ENCODE results near the gene SPATS2L. TPM values are rescaled to one million over a fixed set of nuclear protein-coding genes. Genes with fewer than 3 reads are reported as not detected.

SPATS2L gene
- total and polyA plus RNA-seq, 2 of the 13 experiments (the other 11 are each of a cell fraction or from before 2014, with no cell fraction given) = 154 to 212 TPM

DNA sequence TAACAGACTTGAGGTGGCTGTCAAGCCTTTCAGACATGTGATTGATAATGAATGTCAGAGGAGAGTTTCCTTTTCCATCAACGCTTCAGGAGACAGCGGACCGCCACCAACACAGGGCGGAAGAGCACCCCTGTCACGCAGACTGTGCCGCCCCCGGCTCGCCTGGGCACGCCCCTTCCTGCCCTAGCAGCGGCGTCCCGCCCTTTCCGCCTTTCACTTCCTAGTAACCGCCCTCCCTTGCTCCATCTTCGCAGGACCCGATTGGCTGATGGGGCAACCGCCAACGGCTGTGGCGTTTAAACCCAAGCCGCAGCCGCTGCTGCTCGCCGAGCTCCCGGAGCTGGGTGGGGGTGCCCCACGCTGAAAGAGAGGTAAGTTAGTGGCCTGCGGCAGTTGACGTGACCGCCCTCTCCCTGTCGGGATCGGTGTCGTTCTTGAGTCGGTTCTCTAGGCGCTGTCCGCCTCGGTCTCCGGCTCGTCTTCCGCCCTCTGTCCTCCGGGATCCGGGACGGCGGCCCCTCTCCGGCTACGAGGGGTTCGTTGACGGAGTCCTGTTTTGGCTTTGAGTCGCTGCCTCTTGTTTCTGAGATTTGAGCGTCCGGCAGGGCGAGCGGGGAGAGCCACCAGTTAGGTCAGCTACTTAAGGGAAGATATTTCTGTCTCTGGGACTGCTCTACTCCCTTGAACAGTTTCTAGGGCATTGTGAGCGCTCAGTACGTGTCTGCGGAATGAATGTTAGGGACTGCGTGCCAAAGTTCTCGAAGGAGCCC, 219.6 kb downstream of the SPATS2L start, which contains the start of gene SGO2 (continued):
- TF ChIP-seq, protein P1, sequence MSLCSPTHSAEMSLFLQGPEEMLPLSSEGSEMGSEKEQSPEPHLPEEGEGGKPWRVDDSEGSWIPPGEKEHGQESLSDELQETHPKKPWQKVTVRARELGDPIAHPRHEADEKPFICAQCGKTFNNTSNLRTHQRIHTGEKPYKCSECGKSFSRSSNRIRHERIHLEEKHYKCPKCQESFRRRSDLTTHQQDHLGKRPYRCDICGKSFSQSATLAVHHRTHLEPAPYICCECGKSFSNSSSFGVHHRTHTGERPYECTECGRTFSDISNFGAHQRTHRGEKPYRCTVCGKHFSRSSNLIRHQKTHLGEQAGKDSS (CRISPR knock-in tag; IDR thresholded peaks at IDR 0.05; ENCODE audit: borderline replicate concordance, low read depth) = peak; percentile 65
- TF ChIP-seq BORCS8-MEF2B (CRISPR knock-in tag; IDR thresholded peaks at IDR 0.05) = peak; percentile 99
- TF ChIP-seq, protein P2, sequence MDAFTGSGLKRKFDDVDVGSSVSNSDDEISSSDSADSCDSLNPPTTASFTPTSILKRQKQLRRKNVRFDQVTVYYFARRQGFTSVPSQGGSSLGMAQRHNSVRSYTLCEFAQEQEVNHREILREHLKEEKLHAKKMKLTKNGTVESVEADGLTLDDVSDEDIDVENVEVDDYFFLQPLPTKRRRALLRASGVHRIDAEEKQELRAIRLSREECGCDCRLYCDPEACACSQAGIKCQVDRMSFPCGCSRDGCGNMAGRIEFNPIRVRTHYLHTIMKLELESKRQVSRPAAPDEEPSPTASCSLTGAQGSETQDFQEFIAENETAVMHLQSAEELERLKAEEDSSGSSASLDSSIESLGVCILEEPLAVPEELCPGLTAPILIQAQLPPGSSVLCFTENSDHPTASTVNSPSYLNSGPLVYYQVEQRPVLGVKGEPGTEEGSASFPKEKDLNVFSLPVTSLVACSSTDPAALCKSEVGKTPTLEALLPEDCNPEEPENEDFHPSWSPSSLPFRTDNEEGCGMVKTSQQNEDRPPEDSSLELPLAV (CRISPR knock-in tag; conservative IDR thresholded peaks at IDR 0.05; ENCODE audit: low read depth) = no peak
- TF ChIP-seq, protein P3, sequence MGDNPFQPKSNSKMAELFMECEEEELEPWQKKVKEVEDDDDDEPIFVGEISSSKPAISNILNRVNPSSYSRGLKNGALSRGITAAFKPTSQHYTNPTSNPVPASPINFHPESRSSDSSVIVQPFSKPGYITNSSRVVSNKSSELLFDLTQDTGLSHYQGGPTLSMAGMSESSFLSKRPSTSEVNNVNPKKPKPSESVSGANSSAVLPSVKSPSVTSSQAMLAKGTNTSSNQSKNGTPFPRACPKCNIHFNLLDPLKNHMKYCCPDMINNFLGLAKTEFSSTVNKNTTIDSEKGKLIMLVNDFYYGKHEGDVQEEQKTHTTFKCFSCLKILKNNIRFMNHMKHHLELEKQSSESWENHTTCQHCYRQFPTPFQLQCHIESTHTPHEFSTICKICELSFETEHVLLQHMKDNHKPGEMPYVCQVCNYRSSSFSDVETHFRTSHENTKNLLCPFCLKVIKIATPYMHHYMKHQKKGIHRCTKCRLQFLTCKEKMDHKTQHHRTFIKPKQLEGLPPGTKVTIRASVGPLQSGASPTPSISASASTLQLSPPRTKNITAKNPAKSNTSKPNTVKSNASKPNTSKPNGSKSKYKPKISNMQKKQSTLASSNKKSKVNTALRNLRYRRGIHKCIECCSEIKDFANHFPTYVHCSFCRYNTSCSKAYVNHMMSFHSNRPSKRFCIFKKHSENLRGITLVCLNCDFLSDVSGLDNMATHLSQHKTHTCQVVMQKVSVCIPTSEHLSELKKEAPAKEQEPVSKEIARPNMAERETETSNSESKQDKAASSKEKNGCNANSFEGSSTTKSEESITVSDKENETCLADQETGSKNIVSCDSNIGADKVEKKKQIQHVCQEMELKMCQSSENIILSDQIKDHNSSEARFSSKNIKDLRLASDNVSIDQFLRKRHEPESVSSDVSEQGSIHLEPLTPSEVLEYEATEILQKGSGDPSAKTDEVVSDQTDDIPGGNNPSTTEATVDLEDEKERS (CRISPR knock-in tag; IDR thresholded peaks at IDR 0.05) = peak; percentile 95
- no peak for TF ChIP-seq MED8 (CRISPR knock-in tag; IDR thresholded peaks at IDR 0.05; ENCODE audit: insufficient replicate concordance)
- TF ChIP-seq ZMYM2 (CRISPR knock-in tag; IDR thresholded peaks at IDR 0.05) = peak; percentile 46; the same call in 1 of the 2 replicates
- peak; percentile 97 for TF ChIP-seq ARNT2 (CRISPR knock-in tag; IDR thresholded peaks at IDR 0.05; ENCODE audit: low read depth)
- no peak for TF ChIP-seq POLR2AphosphoS2 (IDR thresholded peaks at IDR 0.05; ENCODE audit: low read depth, low read length)
- TF ChIP-seq ZNF350 (CRISPR knock-in tag; IDR thresholded peaks at IDR 0.05; ENCODE audit: borderline replicate concordance, low read depth) = peak; percentile 97
- peak in 1 of 2 experiments; percentile 8; a peak in 1 of 4 replicates for TF ChIP-seq EP300 (IDR thresholded peaks at IDR 0.05; ENCODE audit: low read depth in 2 of 2, low read length in 2 of 2)
- peak; percentile 56 for TF ChIP-seq EP300 (CRISPR knock-in tag; IDR thresholded peaks at IDR 0.05; ENCODE audit: borderline replicate concordance)
- peak; percentile 65 for TF ChIP-seq RBM39 (IDR thresholded peaks at IDR 0.05; ENCODE audit: low read depth, low read length, poor library complexity, severe bottlenecking)
- TF ChIP-seq, protein P4, sequence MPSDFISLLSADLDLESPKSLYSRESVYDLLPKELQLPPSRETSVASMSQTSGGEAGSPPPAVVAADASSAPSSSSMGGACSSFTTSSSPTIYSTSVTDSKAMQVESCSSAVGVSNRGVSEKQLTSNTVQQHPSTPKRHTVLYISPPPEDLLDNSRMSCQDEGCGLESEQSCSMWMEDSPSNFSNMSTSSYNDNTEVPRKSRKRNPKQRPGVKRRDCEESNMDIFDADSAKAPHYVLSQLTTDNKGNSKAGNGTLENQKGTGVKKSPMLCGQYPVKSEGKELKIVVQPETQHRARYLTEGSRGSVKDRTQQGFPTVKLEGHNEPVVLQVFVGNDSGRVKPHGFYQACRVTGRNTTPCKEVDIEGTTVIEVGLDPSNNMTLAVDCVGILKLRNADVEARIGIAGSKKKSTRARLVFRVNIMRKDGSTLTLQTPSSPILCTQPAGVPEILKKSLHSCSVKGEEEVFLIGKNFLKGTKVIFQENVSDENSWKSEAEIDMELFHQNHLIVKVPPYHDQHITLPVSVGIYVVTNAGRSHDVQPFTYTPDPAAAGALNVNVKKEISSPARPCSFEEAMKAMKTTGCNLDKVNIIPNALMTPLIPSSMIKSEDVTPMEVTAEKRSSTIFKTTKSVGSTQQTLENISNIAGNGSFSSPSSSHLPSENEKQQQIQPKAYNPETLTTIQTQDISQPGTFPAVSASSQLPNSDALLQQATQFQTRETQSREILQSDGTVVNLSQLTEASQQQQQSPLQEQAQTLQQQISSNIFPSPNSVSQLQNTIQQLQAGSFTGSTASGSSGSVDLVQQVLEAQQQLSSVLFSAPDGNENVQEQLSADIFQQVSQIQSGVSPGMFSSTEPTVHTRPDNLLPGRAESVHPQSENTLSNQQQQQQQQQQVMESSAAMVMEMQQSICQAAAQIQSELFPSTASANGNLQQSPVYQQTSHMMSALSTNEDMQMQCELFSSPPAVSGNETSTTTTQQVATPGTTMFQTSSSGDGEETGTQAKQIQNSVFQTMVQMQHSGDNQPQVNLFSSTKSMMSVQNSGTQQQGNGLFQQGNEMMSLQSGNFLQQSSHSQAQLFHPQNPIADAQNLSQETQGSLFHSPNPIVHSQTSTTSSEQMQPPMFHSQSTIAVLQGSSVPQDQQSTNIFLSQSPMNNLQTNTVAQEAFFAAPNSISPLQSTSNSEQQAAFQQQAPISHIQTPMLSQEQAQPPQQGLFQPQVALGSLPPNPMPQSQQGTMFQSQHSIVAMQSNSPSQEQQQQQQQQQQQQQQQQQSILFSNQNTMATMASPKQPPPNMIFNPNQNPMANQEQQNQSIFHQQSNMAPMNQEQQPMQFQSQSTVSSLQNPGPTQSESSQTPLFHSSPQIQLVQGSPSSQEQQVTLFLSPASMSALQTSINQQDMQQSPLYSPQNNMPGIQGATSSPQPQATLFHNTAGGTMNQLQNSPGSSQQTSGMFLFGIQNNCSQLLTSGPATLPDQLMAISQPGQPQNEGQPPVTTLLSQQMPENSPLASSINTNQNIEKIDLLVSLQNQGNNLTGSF (CRISPR knock-in tag; IDR thresholded peaks at IDR 0.05) = 0 out of 2 replicates have a peak, but pooled peaks have one; percentile 34
- no peak for TF ChIP-seq EZH2 (conservative IDR thresholded peaks at IDR 0.05; ENCODE audit: low read depth, low read length)
- TF ChIP-seq, protein P5, sequence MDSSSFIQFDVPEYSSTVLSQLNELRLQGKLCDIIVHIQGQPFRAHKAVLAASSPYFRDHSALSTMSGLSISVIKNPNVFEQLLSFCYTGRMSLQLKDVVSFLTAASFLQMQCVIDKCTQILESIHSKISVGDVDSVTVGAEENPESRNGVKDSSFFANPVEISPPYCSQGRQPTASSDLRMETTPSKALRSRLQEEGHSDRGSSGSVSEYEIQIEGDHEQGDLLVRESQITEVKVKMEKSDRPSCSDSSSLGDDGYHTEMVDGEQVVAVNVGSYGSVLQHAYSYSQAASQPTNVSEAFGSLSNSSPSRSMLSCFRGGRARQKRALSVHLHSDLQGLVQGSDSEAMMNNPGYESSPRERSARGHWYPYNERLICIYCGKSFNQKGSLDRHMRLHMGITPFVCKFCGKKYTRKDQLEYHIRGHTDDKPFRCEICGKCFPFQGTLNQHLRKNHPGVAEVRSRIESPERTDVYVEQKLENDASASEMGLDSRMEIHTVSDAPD (CRISPR knock-in tag; IDR thresholded peaks at IDR 0.05) = 0 out of 2 replicates have a peak, but pooled peaks have one; percentile 74
